IPS-20b (cell line): Measurements from ENCODE around the gene TMEM131.

Source experiments
- H3K27ac ChIP-seq: one replicate; pipeline ENCODE4 v1.5.1; 2013; ENCODE audit warnings: low read length
- H3K27me3 ChIP-seq: 2 replicates; pipeline ENCODE4 v1.6.1; 2013; ENCODE audit warnings: mild to moderate bottlenecking, low read length, inconsistent platforms; ENCODE audit not compliant: insufficient read depth
- H3K36me3 ChIP-seq: 2 replicates; pipeline ENCODE4 v1.6.1; 2013; ENCODE audit warnings: low read depth, mild to moderate bottlenecking, inconsistent platforms, low read length, moderate library complexity; ENCODE audit not compliant: insufficient read depth
- H3K4me1 ChIP-seq: 2 replicates; pipeline ENCODE4 v1.6.1; 2013; ENCODE audit warnings: mild to moderate bottlenecking, control low read depth, inconsistent platforms, low read length, moderate library complexity; ENCODE audit not compliant: insufficient read depth
- H3K4me3 ChIP-seq: 2 replicates; pipeline ENCODE4 v1.5.1; 2013; ENCODE audit warnings: mild to moderate bottlenecking, low read length, inconsistent platforms
- H3K9ac ChIP-seq: 2 replicates; pipeline ENCODE4 v1.6.1; 2013; ENCODE audit warnings: low read depth, mild to moderate bottlenecking, inconsistent platforms, low read length, moderate library complexity
- H3K9me3 ChIP-seq: 2 replicates; pipeline ENCODE4 v1.6.1; 2013; ENCODE audit warnings: mild to moderate bottlenecking, low read depth, low read length, inconsistent platforms; ENCODE audit not compliant: insufficient read depth

The TMEM131 gene

GRCh38 chr2:97747285-97747684 is 248.5 kb downstream of the TMEM131 start:
- H3K9me3 ChIP-seq: no peaks in the 10 kb centered on the region
- H3K27me3 ChIP-seq: no peaks in the 10 kb centered on the region
- no peak overlapping the region for H3K27ac ChIP-seq
- H3K9ac ChIP-seq: no peak overlapping the region
- H3K4me1 ChIP-seq: peaks cover 9% of the 10 kb centered on the region; the same call in 1 of the 2 replicates
- H3K36me3 ChIP-seq: no peaks in the 10 kb centered on the region
- no peak overlapping the region for H3K4me3 ChIP-seq

- no peak overlapping the region for H3K9ac ChIP-seq
- no peak overlapping the region for H3K4me3 ChIP-seq
- H3K27me3 ChIP-seq: no peaks in the 10 kb centered on the region
- H3K36me3 ChIP-seq: no peaks in the 10 kb centered on the region
- H3K27ac ChIP-seq: no peak overlapping the region
- H3K4me1 ChIP-seq: no peaks in the 10 kb centered on the region
- H3K9me3 ChIP-seq: no peaks in the 10 kb centered on the region
These were observed 250.1 kb downstream of the TMEM131 start for GRCh38 chr2:97745474-97746174.

- Histone ChIP-seq H3K27ac (no peak overlapping the region), H3K27me3 (no peaks in the 10 kb centered on the region), H3K4me3 (no peak overlapping the region), H3K36me3 (no peaks in the 10 kb centered on the region), H3K9ac (no peak overlapping the region), H3K4me1 (no peaks in the 10 kb centered on the region), H3K9me3 (no peaks in the 10 kb centered on the region)
These were observed 251.8 kb downstream of the TMEM131 start for GRCh38 chr2:97743913-97744312.

GRCh38 chr2:97742381-97742847 is 253.3 kb downstream of the TMEM131 start:
- H3K36me3 ChIP-seq: no peaks in the 10 kb centered on the region
- H3K4me3 ChIP-seq: no peak overlapping the region
- no peak overlapping the region for H3K27ac ChIP-seq
- H3K9ac ChIP-seq: no peak overlapping the region
- no peaks in the 10 kb centered on the region for H3K4me1 ChIP-seq
- no peaks in the 10 kb centered on the region for H3K27me3 ChIP-seq
- H3K9me3 ChIP-seq: no peaks in the 10 kb centered on the region

DNA sequence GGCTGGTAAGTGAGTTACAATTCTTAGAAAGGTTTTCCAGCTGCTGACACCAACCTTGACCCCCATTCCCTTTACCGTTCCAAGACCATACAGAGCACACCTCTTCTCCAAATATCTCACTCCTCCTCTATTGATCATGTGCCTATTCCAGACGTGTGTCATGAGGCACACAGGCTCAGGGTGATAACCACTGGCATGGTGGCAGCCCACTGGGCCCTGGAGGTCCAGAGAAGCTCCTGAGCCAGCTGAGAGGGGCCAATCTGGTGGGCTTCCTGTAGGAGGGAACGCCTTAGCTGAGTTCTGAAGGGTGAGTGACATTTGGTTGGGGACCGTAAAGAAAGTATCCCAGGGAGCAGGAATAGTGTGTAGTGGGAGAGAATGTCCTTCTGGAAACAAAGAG is 254.1 kb downstream of the TMEM131 start:
- Histone ChIP-seq H3K4me1 (no peaks in the 10 kb centered on the region), H3K27ac (no peak overlapping the region), H3K9me3 (no peaks in the 10 kb centered on the region), H3K27me3 (no peaks in the 10 kb centered on the region), H3K36me3 (no peaks in the 10 kb centered on the region), H3K9ac (no peak overlapping the region), H3K4me3 (no peak overlapping the region)

DNA sequence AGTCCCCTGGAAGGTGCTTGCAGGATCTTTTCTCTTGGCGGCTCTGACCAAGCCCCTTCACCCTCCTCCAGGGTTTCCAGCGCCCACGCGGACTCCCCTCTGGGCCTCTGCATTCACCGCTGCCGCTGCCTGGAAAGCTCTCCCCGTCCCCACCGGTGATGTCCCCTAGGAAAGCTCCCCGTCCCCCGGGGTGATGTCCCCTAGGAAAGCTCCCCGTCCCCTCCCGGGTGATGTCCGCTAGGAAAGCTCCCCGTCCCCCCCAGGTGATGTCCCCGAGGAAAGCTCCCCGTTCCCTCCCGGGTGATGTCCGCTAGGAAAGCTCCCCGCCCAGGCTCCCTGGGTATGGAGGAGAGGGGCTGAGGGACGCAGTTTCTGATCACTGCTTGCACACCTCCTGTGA is 254.5 kb downstream of the TMEM131 start:
- H3K9ac ChIP-seq: no peak overlapping the region
- no peak overlapping the region for H3K27ac ChIP-seq
- H3K36me3 ChIP-seq: no peaks in the 10 kb centered on the region
- H3K4me3 ChIP-seq: no peak overlapping the region
- no peaks in the 10 kb centered on the region for H3K4me1 ChIP-seq
- H3K27me3 ChIP-seq: no peaks in the 10 kb centered on the region
- no peaks in the 10 kb centered on the region for H3K9me3 ChIP-seq

GRCh38 chr2:97740590-97741182 is 255.1 kb downstream of the TMEM131 start:
- H3K9me3 ChIP-seq: no peaks in the 10 kb centered on the region
- H3K27ac ChIP-seq: no peak overlapping the region
- no peaks in the 10 kb centered on the region for H3K27me3 ChIP-seq
- no peak overlapping the region for H3K4me3 ChIP-seq
- no peaks in the 10 kb centered on the region for H3K4me1 ChIP-seq
- no peak overlapping the region for H3K9ac ChIP-seq
- no peaks in the 10 kb centered on the region for H3K36me3 ChIP-seq

GRCh38 chr2:97739893-97740245 is 255.9 kb downstream of the TMEM131 start:
- H3K4me1 ChIP-seq: no peaks in the 10 kb centered on the region

GRCh38 chr2:97739020-97739892 is 256.5 kb downstream of the TMEM131 start:
- Histone ChIP-seq H3K9me3 (no peaks in the 10 kb centered on the region), H3K36me3 (no peaks in the 10 kb centered on the region), H3K27me3 (no peaks in the 10 kb centered on the region), H3K9ac (no peak overlapping the region), H3K27ac (no peak overlapping the region), H3K4me3 (no peak overlapping the region), H3K4me1 (no peaks in the 10 kb centered on the region)

More at GRCh38 chr2:97739893-97740245, 255.9 kb downstream of the TMEM131 start:
- no peak overlapping the region for H3K27ac ChIP-seq
- H3K9ac ChIP-seq: no peak overlapping the region
- H3K27me3 ChIP-seq: no peaks in the 10 kb centered on the region
- H3K9me3 ChIP-seq: no peaks in the 10 kb centered on the region
- no peak overlapping the region for H3K4me3 ChIP-seq
- no peaks in the 10 kb centered on the region for H3K36me3 ChIP-seq

- no peaks in the 10 kb centered on the region for H3K4me1 ChIP-seq
- no peak overlapping the region for H3K4me3 ChIP-seq
- H3K27me3 ChIP-seq: no peaks in the 10 kb centered on the region
- H3K36me3 ChIP-seq: no peaks in the 10 kb centered on the region
- no peaks in the 10 kb centered on the region for H3K9me3 ChIP-seq
- H3K9ac ChIP-seq: no peak overlapping the region
- no peak overlapping the region for H3K27ac ChIP-seq
These were observed 257.3 kb downstream of the TMEM131 start for GRCh38 chr2:97738179-97739019.

GRCh38 chr2:97737421-97738178 is 258.1 kb downstream of the TMEM131 start:
- no peak overlapping the region for H3K9ac ChIP-seq
- no peak overlapping the region for H3K27ac ChIP-seq
- no peaks in the 10 kb centered on the region for H3K36me3 ChIP-seq
- no peaks in the 10 kb centered on the region for H3K4me1 ChIP-seq
- no peak overlapping the region for H3K4me3 ChIP-seq
- no peaks in the 10 kb centered on the region for H3K27me3 ChIP-seq
- H3K9me3 ChIP-seq: no peaks in the 10 kb centered on the region
